ENCODE results near the gene PDE8B.

The PDE8B gene

DNA sequence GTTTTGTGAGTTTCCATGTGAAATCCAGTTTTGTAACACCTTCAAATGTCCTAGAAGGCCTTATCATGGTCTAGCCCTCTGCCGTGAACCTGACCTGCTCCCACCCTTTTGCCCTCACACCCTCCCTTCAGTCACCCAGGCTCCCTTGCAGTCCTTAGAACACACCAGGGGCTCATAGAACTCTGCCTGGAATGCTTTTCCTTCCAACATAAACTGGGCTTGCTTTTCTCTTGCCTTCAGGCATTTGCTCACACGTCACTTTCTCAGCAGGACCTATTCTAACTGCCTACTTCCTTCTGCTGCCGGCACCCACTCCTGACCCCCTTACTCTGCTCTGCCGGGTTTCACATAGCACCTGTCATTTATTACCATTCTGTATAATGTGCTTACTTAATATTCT lies 111.9 kb downstream of the PDE8B start:
- no peak overlapping the region for H3K4me2 ChIP-seq (ENCODE audit: insufficient read depth, low read length)
- no peak overlapping the region for H3K4me3 ChIP-seq (ENCODE audit: low read depth in 1 of 2, low read length in 2 of 2)
- ATAC-seq (ENCODE audit: insufficient read depth, low read depth) (no peak), DNase-seq (no peak)
- H3K79me2 ChIP-seq (ENCODE audit: insufficient read depth, low read length) = no peaks in the 10 kb centered on the region
- H3K27me3 ChIP-seq (ENCODE audit: insufficient read depth, low read length, poor library complexity) = no peaks in the 10 kb centered on the region
- no peaks in the 10 kb centered on the region for H3K36me3 ChIP-seq (ENCODE audit: insufficient read depth, low read length)
- H2AFZ ChIP-seq (ENCODE audit: low read depth, low read length) = no peak overlapping the region
- TF ChIP-seq CTCF (IDR thresholded peaks at IDR 0.05; ENCODE audit: borderline replicate concordance, extremely low read depth, low read length, poor library complexity, severe bottlenecking) (no peak), EZH2 (IDR thresholded peaks at IDR 0.05; ENCODE audit: borderline replicate concordance, low read depth, low read length, severe bottlenecking) (no peak)
- no peaks in the 10 kb centered on the region for H3K4me1 ChIP-seq (ENCODE audit: insufficient read depth, low read length)
- no peak overlapping the region for H3K9ac ChIP-seq (ENCODE audit: low read depth, low read length)
- H4K20me1 ChIP-seq (ENCODE audit: insufficient read depth, low read length) = no peaks in the 10 kb centered on the region
- H3K27ac ChIP-seq (ENCODE audit: low read length) = no peak overlapping the region
- H3K9me3 ChIP-seq (ENCODE audit: insufficient read depth, low read length, severe bottlenecking) = no peaks in the 10 kb centered on the region

GRCh38 chr5:77325921-77326541 lies 115.6 kb downstream of the PDE8B start:
- Histone ChIP-seq H3K9ac (ENCODE audit: low read depth, low read length) (no peak overlapping the region), H3K9me3 (ENCODE audit: insufficient read depth, low read length, severe bottlenecking) (no peaks in the 10 kb centered on the region), H3K79me2 (ENCODE audit: insufficient read depth, low read length) (no peaks in the 10 kb centered on the region), H2AFZ (ENCODE audit: low read depth, low read length) (no peak overlapping the region), H3K27ac (ENCODE audit: low read length) (no peak overlapping the region), H3K4me2 (ENCODE audit: insufficient read depth, low read length) (no peak overlapping the region), H3K27me3 (ENCODE audit: insufficient read depth, low read length, poor library complexity) (no peaks in the 10 kb centered on the region), H4K20me1 (ENCODE audit: insufficient read depth, low read length) (no peaks in the 10 kb centered on the region), H3K4me1 (ENCODE audit: insufficient read depth, low read length) (no peaks in the 10 kb centered on the region), H3K4me3 (ENCODE audit: low read depth in 1 of 2, low read length in 2 of 2) (no peak overlapping the region), H3K36me3 (ENCODE audit: insufficient read depth, low read length) (no peaks in the 10 kb centered on the region)
- DNase-seq = no peak
- ATAC-seq (ENCODE audit: insufficient read depth, low read depth) = no peak
- no peak for TF ChIP-seq CTCF (IDR thresholded peaks at IDR 0.05; ENCODE audit: borderline replicate concordance, extremely low read depth, low read length, poor library complexity, severe bottlenecking)
- no peak for TF ChIP-seq EZH2 (IDR thresholded peaks at IDR 0.05; ENCODE audit: borderline replicate concordance, low read depth, low read length, severe bottlenecking)

DNA sequence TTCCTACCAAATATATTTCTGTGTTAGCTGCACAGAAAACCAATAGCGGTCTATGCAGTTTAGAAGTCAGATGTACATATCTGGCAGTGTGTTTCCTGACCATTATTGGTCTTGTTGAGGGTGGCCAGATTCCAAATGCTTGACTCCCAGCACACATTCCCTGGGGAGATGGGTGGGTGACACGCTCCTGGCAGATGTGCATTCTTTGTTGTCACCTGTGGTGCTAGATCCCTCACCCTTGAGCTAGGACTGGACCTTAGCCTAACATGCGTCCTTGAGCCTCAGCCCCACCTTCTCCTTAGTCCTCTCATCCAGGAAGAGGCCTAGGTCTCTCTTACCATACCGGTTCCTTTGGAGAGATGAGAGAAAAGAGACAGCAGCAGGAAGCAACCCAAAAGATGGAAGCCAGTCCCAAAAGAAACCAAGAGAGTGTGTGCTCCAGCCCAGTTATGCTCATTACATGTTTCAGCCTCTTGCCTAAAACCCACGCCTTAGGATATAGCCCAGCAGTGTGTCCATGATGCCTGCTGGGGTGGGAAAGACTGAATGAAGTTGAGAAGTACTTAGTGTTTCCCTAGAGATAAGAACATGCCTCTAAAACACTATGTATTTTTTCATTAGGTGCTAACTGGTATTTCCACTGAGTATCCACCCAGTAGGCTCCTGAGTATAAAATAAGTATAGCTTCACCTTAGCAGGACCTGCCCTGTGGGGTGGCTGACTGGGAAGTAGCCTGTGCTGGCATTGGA lies 116.7 kb downstream of the PDE8B start:
- no peak for TF ChIP-seq EZH2 (IDR thresholded peaks at IDR 0.05; ENCODE audit: borderline replicate concordance, low read depth, low read length, severe bottlenecking)
- no peak for TF ChIP-seq CTCF (IDR thresholded peaks at IDR 0.05; ENCODE audit: borderline replicate concordance, extremely low read depth, low read length, poor library complexity, severe bottlenecking)
- no peaks in the 10 kb centered on the region for H3K9me3 ChIP-seq (ENCODE audit: insufficient read depth, low read length, severe bottlenecking)
- no peak overlapping the region for H3K4me2 ChIP-seq (ENCODE audit: insufficient read depth, low read length)
- no peaks in the 10 kb centered on the region for H3K36me3 ChIP-seq (ENCODE audit: insufficient read depth, low read length)
- DNase-seq (no peak), ATAC-seq (ENCODE audit: insufficient read depth, low read depth) (no peak)
- H4K20me1 ChIP-seq (ENCODE audit: insufficient read depth, low read length) = no peaks in the 10 kb centered on the region
- no peaks in the 10 kb centered on the region for H3K4me1 ChIP-seq (ENCODE audit: insufficient read depth, low read length)
- H3K9ac ChIP-seq (ENCODE audit: low read depth, low read length) = no peak overlapping the region
- no peak overlapping the region for H3K4me3 ChIP-seq (ENCODE audit: low read depth in 1 of 2, low read length in 2 of 2)
- no peaks in the 10 kb centered on the region for H3K79me2 ChIP-seq (ENCODE audit: insufficient read depth, low read length)
- H3K27ac ChIP-seq (ENCODE audit: low read length) = no peak overlapping the region
- H3K27me3 ChIP-seq (ENCODE audit: insufficient read depth, low read length, poor library complexity) = no peaks in the 10 kb centered on the region
- no peak overlapping the region for H2AFZ ChIP-seq (ENCODE audit: low read depth, low read length)
